Measurements from ENCODE around the gene KLHL3.
"Not testable (repeated sequence)": the region's sequence is repeated elsewhere in the genome, so short reads cannot be mapped to it uniquely, and the experiment has no call there.

Gene KLHL3, protein sequence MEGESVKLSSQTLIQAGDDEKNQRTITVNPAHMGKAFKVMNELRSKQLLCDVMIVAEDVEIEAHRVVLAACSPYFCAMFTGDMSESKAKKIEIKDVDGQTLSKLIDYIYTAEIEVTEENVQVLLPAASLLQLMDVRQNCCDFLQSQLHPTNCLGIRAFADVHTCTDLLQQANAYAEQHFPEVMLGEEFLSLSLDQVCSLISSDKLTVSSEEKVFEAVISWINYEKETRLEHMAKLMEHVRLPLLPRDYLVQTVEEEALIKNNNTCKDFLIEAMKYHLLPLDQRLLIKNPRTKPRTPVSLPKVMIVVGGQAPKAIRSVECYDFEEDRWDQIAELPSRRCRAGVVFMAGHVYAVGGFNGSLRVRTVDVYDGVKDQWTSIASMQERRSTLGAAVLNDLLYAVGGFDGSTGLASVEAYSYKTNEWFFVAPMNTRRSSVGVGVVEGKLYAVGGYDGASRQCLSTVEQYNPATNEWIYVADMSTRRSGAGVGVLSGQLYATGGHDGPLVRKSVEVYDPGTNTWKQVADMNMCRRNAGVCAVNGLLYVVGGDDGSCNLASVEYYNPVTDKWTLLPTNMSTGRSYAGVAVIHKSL

DNA sequence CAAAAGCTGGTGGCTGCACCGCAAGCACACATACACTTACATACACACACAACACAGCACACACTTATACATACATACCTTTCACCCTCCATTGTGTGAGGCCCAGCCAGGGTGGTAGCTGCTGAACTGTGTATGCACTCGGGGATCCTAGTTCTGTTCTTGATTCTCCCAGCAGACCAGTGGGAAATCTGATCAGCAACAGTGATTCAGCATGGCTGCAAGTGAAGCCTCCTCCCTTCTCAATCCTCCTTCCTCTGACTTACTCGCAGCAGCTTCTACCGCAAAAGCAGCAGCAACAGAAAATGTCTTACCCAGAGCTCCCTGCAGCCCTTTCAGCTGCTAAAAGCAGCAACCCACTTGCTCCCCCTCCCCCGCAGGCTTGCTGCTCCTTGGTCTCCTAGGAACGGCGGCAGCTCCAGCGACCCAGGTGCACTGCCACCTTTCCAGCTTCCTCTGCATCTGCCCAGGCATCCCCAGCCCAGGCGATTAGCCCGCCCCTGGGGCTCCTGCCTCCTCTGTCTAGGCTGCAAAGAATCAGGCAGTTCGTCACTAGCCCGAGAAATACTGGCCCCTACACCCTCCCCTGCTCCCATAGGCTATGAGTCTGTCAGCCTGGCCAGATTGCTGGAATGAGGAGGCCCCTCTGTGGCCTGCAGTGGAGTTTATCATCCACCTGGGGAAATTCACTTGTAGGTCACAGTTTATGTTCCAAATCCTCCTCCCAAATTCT is at the start of gene KLHL3:
KLHL3 (minus strand) TSS at position 535 of the 730 bp plus-strand sequence; CDS start at position 92, 443 bp downstream.
- peak; percentile 47 for DNase-seq

DNA sequence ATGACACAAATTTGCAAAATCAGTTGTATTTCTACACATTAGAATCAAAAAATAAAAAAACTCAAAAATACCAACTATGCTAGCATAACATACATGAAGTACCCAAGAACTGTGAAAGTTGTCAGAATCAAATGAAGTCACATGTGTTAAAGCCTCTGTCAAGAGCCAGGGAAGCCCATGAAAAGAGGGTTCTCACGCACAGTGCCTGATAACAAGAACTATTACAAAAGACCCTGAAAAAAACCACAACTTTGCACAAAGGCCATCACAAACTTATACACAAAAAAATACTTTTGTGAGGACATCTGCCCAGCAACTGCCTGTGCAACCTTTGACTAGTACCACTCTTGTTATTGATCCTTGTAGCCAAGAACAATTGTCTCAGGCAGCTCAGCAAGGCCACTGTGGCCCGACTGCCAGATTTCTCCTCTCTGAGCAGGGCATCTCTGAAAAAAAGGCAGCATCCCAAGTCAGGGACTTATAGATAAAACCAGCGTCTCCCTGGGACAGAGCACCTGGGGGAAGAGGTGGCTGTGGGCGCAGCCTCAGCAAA is 47.2 kb upstream of the KLHL3 start:
- no peak for DNase-seq

DNA sequence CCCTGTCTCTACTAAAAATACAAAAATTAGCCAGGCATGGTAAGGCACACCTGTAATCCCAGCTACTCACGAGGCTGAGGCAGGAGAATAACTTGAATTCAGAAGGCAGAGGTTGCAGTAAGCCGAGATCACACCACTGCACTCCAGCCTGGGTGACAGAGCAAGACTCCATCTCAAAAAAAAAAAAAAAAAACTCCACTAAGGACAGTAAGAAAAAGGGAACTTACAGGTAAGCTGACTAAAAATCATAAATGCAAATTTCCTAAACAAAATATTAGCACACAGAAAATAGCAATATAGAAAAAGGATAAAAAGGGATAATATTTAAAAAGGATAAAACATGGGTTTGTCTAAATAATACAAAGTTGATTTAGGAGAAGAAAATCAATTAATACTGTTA is 46.2 kb upstream of the KLHL3 start:
- DNase-seq = no peak

DNA sequence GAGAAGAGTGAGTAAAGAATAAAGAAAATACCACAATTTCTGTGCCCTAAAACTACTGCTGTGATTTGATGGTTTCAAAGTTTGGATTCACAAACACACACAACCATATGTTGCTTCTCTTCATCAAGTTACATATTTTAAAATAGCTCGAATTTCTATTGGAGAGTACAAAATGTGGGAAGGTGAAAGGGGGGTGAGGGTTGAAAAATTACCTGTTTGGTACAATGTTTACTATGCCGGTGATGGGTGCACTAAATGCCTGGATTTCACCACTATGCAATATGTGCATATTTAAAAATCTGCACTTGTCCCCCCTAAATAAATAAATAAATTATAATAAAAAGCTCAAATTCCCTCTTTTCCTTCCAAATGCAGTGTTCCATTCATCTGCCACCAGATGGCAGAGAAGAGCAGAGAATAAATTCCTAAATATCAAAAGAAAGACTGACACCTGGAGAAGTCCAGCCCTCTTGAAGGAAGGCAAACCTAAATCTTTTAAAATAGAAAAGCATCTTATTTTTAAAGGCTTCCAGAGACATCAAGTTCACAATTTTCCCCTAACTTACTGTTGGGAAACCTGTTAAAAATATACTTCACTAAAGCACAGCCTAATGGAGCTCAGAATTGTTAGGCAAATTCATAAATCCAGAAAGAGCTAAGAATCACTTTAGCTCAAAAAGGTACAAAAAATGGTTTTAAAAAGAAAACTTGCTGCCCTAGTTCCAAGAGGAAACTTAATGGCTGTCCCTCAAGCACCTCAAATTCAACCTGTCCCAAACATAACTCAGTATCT is 43.1 kb upstream of the KLHL3 start:
- no peak for DNase-seq

DNA sequence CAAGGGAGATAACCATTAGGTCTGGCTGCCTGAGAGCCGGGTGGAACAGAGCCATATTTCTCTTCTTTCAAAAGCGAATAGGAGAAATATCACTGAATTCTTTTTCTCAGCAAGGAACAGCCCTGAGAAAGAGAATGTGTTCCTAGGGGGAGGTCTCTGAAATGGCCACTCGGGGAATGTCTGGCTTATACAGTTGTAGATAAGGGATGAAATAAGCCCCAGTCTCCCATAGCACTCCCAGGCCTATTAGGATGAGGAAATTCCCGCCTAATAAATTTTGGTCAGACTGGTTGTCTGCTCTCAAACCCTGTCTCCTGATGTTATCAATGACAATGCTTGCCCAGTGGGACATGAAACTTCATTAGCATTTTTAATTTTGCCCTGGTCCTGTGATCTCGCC is 32.0 kb upstream of the KLHL3 start:
- not testable (repeated sequence) for DNase-seq

DNA sequence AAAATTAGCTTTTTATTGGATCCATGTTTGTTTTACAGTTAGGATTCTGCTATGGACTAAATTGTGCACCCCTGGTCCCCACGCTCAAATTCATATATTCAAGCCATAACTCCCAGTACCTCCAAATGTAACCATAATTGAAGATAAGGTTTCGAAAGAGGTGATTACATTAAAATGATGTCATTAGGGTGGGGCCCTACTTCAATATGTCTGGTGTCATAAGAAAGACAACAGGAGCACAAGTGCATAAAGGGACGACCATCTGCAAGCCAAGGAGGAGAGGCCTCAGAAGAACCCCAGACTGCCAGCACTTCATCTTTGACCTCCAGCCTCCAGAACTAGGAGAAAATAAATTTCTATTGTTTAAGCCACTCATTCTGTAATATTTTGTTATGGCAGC is 25.7 kb upstream of the KLHL3 start:
- DNase-seq = no peak

DNA sequence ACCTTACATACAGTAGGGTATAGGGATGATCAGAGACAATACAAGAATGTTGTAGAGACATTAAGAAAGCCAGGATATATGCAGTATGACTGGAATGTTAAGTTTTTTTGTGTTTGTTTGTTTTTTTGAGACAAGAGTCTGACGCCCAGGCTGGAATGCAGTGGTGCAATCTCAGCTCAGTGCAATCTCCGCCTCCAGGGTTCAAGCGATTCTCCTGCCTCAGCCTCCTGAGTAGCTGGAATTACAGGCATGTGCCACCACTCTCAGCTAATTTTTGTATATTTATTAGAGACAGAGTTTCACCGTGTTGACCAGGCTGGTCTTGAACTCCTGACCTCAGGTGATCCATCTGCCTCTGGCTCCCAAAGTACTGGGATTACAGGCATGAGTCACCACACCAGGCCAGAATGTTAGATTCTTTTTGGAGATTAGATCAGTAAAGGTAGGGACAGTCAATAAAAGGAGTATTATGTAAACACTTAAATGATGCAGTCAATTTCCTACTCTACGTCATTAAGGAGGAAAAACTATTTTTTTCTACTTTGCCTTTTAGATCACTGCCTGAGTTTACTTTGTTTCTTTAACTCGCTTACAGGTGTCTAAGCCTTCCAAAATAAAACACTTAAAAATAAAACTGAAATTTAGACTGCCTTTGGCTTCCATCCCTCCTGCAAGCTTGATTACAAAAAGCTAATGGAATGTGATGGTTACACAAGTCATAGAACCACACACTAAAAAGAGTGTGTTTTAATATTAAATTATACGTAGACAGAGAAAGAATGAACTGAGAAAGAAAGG is 25.0 kb upstream of the KLHL3 start:
- DNase-seq = no peak

DNA sequence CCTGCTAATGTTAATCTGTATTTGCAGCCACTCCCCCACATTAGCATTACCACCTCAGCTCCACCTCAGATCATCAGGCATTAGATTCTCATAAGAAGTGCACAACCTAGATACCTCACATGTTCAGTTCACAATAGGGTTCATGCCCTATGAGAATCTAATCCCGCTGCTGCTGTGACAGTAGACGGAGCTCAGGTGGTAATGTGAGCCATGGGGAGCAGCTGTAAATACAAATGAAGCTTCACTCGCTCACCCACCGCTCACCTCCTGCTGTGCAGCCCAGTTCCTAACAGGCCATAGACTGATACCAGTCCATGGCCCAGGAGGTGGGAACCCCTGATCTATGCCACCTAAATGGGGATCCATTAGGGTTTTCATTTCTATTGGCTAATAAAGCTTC is 24.4 kb upstream of the KLHL3 start:
- DNase-seq = no peak

DNA sequence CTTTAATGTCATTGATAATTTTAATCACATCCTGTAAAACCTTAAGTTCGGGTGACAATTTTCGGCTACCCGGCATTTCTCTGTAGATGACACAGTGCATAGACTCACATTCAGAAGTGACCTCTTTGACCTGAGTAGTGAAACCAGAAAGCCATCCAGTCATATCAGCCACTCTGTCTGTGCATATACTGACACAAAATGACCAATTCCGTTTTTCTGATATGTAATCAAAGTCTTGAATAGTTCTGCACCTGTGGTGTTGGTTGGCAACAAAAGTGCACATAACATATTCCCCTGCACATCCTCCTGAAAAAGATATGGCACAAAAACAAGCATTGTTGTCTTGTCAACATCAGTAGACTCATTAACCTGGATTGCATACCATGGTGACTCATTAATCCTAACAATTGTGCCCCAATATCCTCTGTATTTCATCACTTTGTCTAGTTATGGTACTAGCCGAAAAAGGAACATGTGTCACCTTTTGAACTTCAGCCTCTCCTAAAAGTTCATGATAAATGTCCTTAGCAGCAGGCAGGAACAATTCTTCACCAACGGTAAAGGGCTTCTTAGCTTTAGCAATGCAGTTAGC is 22.9 kb upstream of the KLHL3 start:
- no peak for DNase-seq

DNA sequence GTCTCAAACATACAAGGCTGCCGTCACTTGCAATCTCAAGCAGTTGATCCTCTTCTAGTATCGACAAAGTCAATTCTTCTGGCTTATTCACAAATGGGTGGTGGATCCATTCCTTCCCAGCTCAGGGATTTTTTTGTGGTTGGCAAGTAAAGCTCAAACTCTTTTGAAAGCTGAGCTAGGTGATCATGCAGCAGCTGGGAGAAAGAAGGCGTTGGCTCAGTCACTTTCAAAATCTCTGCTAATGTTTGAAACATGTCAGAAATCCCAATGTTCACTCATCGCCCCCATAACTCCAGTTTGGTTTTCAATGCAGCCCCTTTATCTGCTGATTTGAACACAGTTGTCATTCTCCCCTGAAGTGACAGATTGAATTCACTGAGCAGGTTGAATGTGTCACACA is 22.2 kb upstream of the KLHL3 start:
- DNase-seq = no peak

DNA sequence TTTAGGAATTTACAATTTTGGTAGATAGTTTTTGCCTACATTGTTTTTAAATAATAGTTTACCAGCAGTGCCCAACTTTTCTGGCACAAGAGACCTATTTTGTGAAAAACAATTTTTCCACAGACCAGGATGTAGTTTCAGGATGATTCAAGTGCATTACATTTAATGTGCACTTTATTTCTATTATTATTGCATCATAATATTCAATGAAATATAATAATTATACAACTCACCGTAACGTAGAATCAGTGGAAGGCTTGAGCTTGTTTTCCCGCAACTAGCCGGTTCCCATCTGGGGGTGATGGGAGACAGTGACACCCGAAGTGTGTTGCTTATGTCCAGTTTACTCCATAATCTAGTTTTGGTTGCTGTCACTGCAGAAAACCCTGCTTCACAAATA is 21.7 kb upstream of the KLHL3 start:
- no peak for DNase-seq

DNA sequence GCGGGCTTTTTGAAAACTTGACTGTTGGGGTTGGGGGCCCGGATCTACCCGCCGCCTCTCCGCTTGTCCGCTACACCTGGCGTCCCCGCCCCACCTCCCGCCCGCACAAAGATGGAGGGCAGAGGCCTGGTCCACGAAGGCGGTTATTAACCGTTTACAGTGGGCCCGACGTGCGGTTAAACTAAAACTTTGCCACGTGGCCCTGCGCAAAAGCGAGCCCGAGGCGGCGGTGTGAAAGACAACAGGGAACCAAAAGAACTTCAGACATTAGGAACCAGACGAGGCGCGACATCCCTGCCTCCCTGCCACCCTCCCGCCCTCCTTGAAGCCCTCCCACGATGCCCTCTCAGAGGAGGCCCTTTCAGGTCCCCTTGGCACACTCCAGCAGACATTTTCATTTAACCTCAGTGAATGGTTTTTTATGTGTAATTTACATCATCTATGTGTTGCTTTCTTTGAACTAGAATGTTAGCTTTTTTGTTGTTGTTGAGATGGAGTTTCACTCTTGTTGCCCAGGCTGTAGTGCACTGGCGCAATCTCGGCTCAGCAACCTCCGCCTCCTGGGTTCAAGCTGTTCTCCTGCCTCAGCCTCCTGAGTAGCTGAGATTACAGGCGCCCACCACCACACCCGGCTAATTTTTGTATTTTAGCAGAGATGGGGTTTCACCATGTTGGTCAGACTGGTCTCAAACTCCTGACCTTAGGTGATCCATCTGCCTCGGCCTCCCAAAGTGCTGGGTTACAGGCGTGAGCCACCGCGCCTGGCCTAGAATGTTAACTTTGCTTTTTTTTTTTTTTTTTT is 19.3 kb upstream of the KLHL3 start:
- DNase-seq = no peak

DNA sequence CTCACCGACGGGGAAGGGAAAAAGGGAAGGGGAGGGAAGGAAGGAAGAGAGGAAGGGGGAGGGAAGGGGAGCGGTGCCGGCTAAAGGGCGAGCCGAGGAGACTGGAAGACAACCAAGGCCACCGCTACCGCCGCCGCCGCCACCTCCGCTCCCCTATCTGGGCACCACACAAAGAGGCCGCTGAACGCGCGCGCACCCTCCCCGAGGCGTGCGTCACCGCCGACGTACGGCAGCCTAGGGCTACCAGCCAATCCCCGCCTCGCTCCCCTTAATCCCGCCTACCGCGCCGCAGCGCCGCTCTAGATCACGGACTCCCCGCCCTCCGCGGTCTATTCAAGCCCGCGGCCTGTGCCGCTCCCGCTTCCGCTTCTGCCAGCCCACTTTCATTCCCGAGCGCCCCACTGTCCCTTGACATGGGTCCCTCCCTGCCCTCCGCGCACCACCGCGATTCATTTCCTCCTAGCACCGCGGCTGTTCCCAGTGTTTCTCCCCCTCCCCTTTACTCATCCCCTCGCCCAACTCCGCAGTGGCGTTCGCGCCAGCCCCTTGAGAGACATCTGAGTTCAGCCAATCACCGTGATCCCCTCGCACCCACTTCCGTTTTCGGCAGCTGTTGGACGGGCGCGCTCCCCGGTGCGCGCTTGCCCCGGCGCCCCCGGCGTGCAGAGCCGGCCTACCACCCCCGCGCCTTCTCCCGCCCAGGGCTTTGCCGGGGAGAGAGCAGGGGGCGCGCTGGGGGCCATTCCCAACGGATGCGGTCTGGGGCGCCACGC is 18.5 kb upstream of the KLHL3 start, which contains the start of gene HNRNPA0:
HNRNPA0 (minus strand) TSS at position 176 of the 773 bp plus-strand sequence. CDS start 297 bp downstream, outside the sequence.
- DNase-seq = peak; percentile 97

DNA sequence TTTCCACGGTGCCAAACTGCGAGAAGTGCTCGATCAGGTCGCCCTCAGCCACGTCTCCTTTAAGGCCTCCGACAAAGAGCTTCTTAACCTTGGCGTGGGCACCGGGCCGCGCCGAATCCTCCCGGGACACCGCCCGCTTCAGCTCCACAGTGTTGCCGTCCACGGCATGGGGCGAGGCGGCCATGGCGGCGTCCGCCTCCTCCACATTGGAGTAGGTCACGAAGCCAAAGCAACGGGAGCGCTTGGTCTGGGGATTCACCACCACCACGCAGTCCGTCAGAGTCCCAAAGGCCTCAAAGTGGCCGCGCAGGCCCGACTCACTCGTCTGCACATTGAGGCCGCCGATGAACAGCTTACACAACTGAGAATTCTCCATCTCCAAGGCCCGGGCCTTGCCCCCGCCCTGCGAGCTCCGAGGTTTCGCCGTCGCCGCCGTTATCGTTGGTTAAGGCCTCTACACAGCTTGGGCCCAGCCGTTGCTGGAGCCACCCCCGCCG is 17.9 kb upstream of the KLHL3 start:
- no peak for DNase-seq

DNA sequence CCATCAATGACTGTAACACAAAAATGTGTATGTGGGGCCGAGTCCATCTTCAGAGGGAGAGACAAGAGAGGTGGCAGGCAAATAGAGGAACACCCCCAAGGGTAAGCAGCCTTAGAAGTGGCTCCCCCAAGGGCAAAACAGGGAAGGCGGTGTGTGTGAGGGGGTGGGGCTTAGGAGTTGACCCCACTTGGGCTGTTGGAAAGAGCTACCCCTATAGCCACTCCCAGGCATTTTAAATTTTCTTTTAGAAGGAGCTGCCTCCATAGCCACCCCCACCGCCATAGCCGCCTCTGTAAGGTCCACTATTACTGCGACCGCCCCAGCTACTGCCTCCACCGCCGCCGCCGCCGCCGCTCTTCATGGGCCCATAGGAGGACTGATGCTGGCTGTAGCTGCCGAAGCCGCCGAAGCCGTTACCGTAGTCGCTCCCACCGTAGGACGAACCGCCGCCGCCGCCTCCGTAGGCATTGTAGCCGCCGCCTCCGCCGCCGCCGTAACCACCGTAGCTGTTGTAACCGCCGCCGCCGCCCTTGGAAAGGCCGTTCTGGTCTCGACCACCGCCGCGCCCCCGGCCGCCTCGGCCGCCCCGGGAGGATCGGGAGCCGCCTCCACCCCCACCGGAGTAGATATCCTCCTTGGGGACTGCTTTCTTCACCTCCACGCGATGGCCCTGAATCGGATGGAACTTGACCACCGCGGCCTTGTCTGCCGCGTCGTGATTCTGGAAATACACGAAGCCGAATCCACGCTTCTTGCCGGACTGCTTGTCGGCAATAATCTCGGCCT is 17.2 kb upstream of the KLHL3 start:
- peak; percentile 60 for DNase-seq

DNA sequence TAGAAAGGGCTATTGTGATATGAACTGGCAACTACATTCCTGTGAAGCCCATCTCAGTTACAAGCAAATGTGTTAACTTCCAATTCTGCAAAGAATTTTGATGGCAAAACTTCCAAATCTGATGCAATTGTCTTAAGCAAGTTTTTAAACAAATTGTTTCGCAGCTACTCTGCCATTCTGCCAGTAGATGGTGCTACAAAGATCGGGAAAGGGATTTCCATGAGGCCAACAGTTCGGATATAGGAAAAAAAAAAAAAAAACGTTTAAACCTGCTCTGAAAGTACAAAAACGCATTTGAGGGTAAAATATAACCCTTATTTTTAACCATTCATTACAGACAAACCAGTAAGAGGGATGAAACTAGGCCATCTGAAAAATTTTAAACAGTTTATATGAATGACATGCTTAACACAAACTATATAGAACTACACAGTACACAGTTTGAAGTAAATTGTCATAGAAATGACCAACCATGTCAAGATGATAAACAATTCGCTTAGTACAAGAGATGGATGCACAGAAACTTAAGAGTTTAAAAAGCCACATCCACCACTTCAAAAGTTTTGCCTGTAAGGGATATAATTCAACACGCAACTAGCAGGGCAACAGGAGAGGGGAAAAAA is 16.1 kb upstream of the KLHL3 start:
- no peak for DNase-seq

DNA sequence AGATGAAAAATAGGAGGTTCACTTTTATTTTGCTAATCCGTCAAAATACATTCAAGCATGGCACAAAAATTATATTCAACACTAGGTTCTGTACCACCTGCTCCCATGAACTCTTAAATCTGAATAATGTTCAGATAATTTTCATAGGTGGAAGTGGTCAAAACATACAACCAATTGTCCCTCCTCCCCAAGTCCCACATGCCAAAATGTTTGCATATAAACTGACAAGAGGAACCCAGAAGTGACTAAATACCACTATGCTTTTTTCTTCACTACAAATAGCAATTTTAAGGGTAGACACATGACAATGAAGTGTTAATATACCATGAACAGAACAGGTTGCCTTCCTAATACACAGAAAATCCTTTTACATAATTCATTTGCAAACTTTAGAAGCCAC is 14.5 kb upstream of the KLHL3 start:
- DNase-seq = no peak

DNA sequence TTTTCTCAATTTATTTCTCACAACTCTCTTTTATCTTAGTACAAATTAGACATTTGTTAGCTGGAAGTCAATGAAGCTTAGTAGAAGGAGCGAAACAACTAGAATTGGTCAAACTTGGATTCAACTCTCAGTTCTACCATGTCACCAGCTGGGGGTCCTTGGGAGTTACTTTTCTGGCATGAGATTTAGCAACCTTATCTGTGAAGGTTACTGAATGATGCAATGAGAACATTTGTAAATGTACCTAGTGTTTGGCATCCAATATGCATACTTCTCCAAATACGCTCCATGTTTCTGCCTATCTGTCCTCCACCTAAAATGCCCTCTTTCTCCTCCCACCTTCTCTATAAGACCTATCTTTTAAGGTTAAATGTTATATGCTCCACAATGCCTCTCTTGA is 12.0 kb upstream of the KLHL3 start:
- no peak for DNase-seq
